Astrocyte (in vitro differentiated cells and primary cell): Measurements from ENCODE around the gene IKBKG. TPM values are rescaled to one million over a fixed set of nuclear protein-coding genes. Genes with fewer than 3 reads are reported as not detected.
"Not testable (repeated sequence)": the region's sequence is repeated elsewhere in the genome, so short reads cannot be mapped to it uniquely, and the experiment has no call there.

Experiments
- DNase-seq: peaks from one replicate; pipeline ENCODE4 v3.0.0-alpha.2; 2010; ENCODE audit warnings: low read depth
- FAIRE-seq: peaks from 2 replicates; lab custom pipeline; 2011; peaks lifted over from hg19 to GRCh38; lab: Jason Lieb, UNC
- H2AFZ ChIP-seq: 2 replicates; pipeline ENCODE4 v1.6.0; 2012; ENCODE audit warnings: low read depth, low read length, inconsistent platforms
- H3K27ac ChIP-seq: 2 replicates; pipeline ENCODE4 v1.5.1; 2011; ENCODE audit warnings: low read depth, low read length, inconsistent platforms
- H3K27me3 ChIP-seq: 2 replicates; pipeline ENCODE4 v1.6.0; 2011; ENCODE audit warnings: low read length, inconsistent platforms; ENCODE audit not compliant: insufficient read depth
- H3K36me3 ChIP-seq: 2 replicates; pipeline ENCODE4 v1.5.1; 2011; ENCODE audit warnings: low read length, inconsistent platforms; ENCODE audit not compliant: insufficient read depth
- H3K4me1 ChIP-seq: 2 replicates; pipeline ENCODE4 v1.5.1; 2011; ENCODE audit warnings: low read length, inconsistent platforms; ENCODE audit not compliant: insufficient read depth
- H3K4me2 ChIP-seq: 2 replicates; pipeline ENCODE4 v1.6.0; 2012; ENCODE audit warnings: low read length, inconsistent platforms
- H3K4me3 ChIP-seq: 2 replicates; pipeline ENCODE4 v1.5.1; 2011; ENCODE audit warnings: low read depth, mild to moderate bottlenecking, low read length, inconsistent platforms; ENCODE audit not compliant: insufficient read depth
- H3K79me2 ChIP-seq: 2 replicates; pipeline ENCODE4 v1.6.0; 2012; ENCODE audit warnings: mild to moderate bottlenecking, low read length, inconsistent platforms; ENCODE audit not compliant: insufficient read depth
- H3K9ac ChIP-seq: 2 replicates; pipeline ENCODE4 v1.6.0; 2012; ENCODE audit warnings: mild to moderate bottlenecking, low read length, inconsistent platforms
- H3K9me3 ChIP-seq: 2 replicates; pipeline ENCODE4 v1.5.1; 2012; ENCODE audit warnings: low read depth, mild to moderate bottlenecking, low read length, inconsistent platforms; ENCODE audit not compliant: insufficient read depth
- H4K20me1 ChIP-seq: 2 replicates; pipeline ENCODE4 v1.6.0; 2012; ENCODE audit warnings: low read length, inconsistent platforms; ENCODE audit not compliant: insufficient read depth
- H3K27ac Mint-ChIP-seq: one replicate; pipeline ENCODE4 v1.8.0; 2021; ENCODE audit warnings: mild to moderate bottlenecking, mixed read lengths; ENCODE audit not compliant: unreplicated experiment
- H3K27me3 Mint-ChIP-seq: one replicate; pipeline ENCODE4 v1.8.0; 2021; ENCODE audit warnings: low read depth, mixed read lengths; ENCODE audit not compliant: unreplicated experiment
- H3K36me3 Mint-ChIP-seq: one replicate; pipeline ENCODE4 v1.8.0; 2021; ENCODE audit warnings: low read depth, mixed read lengths; ENCODE audit not compliant: unreplicated experiment
- H3K4me1 Mint-ChIP-seq: one replicate; pipeline ENCODE4 v1.8.0; 2021; ENCODE audit warnings: low read depth, mixed read lengths; ENCODE audit not compliant: unreplicated experiment
- H3K4me3 Mint-ChIP-seq: one replicate; pipeline ENCODE4 v1.8.0; 2021; ENCODE audit warnings: mild to moderate bottlenecking, moderate library complexity, mixed read lengths; ENCODE audit not compliant: unreplicated experiment
- H3K9me3 Mint-ChIP-seq: one replicate; pipeline ENCODE4 v1.8.0; 2021; ENCODE audit warnings: mild to moderate bottlenecking, mixed read lengths; ENCODE audit not compliant: unreplicated experiment
- total RNA-seq: library from RNA; stranded (reverse); gene quantifications from 2 replicates; pipeline ENCODE4 v1.2.1, GENCODE V29; 2021

The IKBKG gene
- total RNA-seq, 1 donor from 2014 or later: 21.4 TPM

DNA sequence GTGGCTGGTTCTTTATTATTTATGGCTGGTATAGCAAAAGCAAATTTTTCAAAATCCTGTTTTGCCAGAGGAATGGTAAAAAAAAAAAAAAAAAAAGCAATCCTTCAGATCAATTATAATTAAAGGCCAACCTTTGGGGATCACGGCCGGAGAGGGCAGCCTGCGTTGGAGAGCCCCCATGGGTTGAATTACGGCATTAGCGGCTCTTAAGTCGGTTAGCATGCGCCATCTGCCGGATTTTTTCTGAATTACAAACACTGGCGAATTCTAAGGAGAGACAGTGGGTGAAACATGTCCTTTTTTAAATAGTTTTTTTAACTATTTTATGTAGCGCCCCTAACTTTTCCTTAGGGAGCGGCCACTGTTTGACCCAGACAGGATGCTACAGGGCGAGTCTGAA is 66.2 kb downstream of the IKBKG start:
- not testable (repeated sequence) for H3K27me3 ChIP-seq, FAIRE-seq, H2AFZ ChIP-seq, H3K36me3 ChIP-seq, H3K4me2 ChIP-seq, H3K27me3 Mint-ChIP-seq, DNase-seq, H3K27ac ChIP-seq, H3K9ac ChIP-seq, H3K4me1 Mint-ChIP-seq, H3K4me1 ChIP-seq, H3K9me3 ChIP-seq, H3K79me2 ChIP-seq, H3K36me3 Mint-ChIP-seq, H3K27ac Mint-ChIP-seq, H4K20me1 ChIP-seq, H3K4me3 Mint-ChIP-seq, H3K9me3 Mint-ChIP-seq, H3K4me3 ChIP-seq

Other genes with a start within 250 kb of the IKBKG start
- 2,809 and 2,978 TPM in 2 replicates for gene FLNA, start 173.0 kb upstream of the IKBKG start, total RNA-seq
- 75.6 and 75.7 TPM in 2 replicates for gene EMD, start 168.3 kb upstream of the IKBKG start, total RNA-seq
- gene RPL10, start 149.2 kb upstream of the IKBKG start, total RNA-seq: 1,848 and 1,967 TPM in 2 replicates
- gene DNASE1L1, start 138.4 kb upstream of the IKBKG start, total RNA-seq: 35.1 and 39.1 TPM in 2 replicates
- gene TAFAZZIN, start 136.1 kb upstream of the IKBKG start, total RNA-seq: 16.6 and 20.7 TPM in 2 replicates
- 153 and 175 TPM in 2 replicates for gene ATP6AP1, start 118.9 kb upstream of the IKBKG start, total RNA-seq
- gene GDI1, start 110.5 kb upstream of the IKBKG start, total RNA-seq: 137 and 143 TPM in 2 replicates
- gene FAM50A, start 103.5 kb upstream of the IKBKG start, total RNA-seq: 88.0 and 100.0 TPM in 2 replicates
- gene PLXNA3, start 89.3 kb upstream of the IKBKG start, total RNA-seq: 117 and 149 TPM in 2 replicates
- gene LAGE3, start 68.3 kb upstream of the IKBKG start, total RNA-seq: 20.0 and 20.1 TPM in 2 replicates
- gene UBL4A, start 61.0 kb upstream of the IKBKG start, total RNA-seq: 25.8 and 26.2 TPM in 2 replicates
- 24.4 and 27.3 TPM in 2 replicates for gene SLC10A3, start 57.0 kb upstream of the IKBKG start, total RNA-seq
- gene FAM3A, start 31.4 kb upstream of the IKBKG start, total RNA-seq: 20.9 and 26.1 TPM in 2 replicates
- 54.1 and 62.8 TPM in 2 replicates for gene G6PD, start 774 bp upstream of the IKBKG start, total RNA-seq
- gene CTAG1A, start 37.5 kb downstream of the IKBKG start, total RNA-seq: not detected in 2 replicates
- gene CTAG1B, start 71.7 kb downstream of the IKBKG start, total RNA-seq: not detected in 2 replicates
- not detected in 2 replicates for gene CTAG2, start 106.0 kb downstream of the IKBKG start, total RNA-seq
- gene GAB3, start 203.5 kb downstream of the IKBKG start, total RNA-seq: 1.7 TPM in 2 replicates
- 52.0 and 60.5 TPM in 2 replicates for gene DKC1, start 215.2 kb downstream of the IKBKG start, total RNA-seq